Measurements from ENCODE around the gene OR8J1. TPM values are rescaled to one million over a fixed set of nuclear protein-coding genes. Genes with fewer than 3 reads are reported as not detected.

Gene OR8J1, protein sequence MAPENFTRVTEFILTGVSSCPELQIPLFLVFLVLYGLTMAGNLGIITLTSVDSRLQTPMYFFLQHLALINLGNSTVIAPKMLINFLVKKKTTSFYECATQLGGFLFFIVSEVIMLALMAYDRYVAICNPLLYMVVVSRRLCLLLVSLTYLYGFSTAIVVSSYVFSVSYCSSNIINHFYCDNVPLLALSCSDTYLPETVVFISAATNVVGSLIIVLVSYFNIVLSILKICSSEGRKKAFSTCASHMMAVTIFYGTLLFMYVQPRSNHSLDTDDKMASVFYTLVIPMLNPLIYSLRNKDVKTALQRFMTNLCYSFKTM
- total RNA-seq (not detected), polyA plus RNA-seq (not detected)

DNA sequence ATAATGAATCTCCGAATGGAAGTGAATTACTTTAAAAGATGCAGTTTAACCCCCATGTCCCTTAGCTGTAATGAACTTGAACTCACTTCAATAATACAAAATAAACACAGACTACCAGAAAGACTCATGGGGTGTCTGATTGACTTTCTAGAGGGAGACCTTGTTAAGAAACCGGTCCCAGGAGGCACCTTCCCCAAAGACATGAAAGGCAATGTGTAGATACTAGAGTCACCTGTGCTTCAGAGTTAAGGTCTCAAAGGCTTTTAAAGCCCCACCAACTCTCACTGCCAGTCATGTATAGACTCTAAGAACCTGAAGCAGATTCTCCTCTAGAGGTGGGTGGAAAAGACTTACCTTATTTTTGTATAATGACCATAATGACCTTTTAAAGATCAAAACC lies at the start of gene OR8J1:
Gene OR8J1, plus strand, starts transcription at position 301 of the 400 bp plus-strand sequence. CDS start 5,956 bp downstream, outside the sequence.
- Histone ChIP-seq H3K27ac (no peak within 1 kb of the TSS), H3K27me3 (no peaks in the 10 kb centered on the region), H3K9me3 (no peaks in the 10 kb centered on the region), H3K4me1 (no peaks in the 10 kb centered on the region), H3K36me3 (no peaks in the 10 kb centered on the region), H3K4me3 (no peak within 1 kb of the TSS)
- WGBS, 2 donors, result 45 to 96% methylated on average over 2 of the region's 2 CpGs
- TF ChIP-seq EP300 (IDR thresholded peaks at IDR 0.05) (no peak), POLR2AphosphoS5 (IDR thresholded peaks at IDR 0.05) (no peak), POLR2A (IDR thresholded peaks at IDR 0.05) (no peak)
- TF ChIP-seq, protein P1, sequence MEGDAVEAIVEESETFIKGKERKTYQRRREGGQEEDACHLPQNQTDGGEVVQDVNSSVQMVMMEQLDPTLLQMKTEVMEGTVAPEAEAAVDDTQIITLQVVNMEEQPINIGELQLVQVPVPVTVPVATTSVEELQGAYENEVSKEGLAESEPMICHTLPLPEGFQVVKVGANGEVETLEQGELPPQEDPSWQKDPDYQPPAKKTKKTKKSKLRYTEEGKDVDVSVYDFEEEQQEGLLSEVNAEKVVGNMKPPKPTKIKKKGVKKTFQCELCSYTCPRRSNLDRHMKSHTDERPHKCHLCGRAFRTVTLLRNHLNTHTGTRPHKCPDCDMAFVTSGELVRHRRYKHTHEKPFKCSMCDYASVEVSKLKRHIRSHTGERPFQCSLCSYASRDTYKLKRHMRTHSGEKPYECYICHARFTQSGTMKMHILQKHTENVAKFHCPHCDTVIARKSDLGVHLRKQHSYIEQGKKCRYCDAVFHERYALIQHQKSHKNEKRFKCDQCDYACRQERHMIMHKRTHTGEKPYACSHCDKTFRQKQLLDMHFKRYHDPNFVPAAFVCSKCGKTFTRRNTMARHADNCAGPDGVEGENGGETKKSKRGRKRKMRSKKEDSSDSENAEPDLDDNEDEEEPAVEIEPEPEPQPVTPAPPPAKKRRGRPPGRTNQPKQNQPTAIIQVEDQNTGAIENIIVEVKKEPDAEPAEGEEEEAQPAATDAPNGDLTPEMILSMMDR (IDR thresholded peaks at IDR 0.05), result no peak
- intact Hi-C loops (cut with DNase I), result no loop called here
- no peak for DNase-seq

DNA sequence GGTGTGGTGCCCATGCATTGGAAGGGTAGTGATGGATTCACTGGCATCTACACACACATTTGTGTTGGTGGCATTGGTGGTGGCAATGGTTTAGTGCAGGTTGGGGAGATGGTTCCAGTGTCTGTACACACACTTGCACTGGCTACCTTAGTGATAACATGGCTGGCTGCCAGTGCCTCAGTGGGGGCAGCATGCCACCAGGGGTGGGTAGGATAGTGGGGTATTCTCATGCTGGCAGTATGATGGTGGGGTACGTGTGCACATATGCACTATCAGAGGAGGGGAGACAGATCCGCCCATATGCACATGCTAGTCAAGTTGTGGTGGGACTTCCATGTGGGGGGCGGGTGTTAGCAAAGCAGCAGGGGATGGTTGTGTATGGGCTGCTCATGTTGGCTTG lies 46.3 kb upstream of the OR8J1 start:
- Histone ChIP-seq H3K36me3 (no peaks in the 10 kb centered on the region), H3K9me3 (peaks cover 0 to 3% (median 0%) of the 10 kb centered on the region in 4 donors), H3K27ac (no peak overlapping the region), H3K4me1 (no peaks in the 10 kb centered on the region), H3K4me3 (no peak overlapping the region), H3K27me3 (no peaks in the 10 kb centered on the region)
- intact Hi-C loops (cut with DNase I), result no loop called here
- TF ChIP-seq POLR2A (IDR thresholded peaks at IDR 0.05) (no peak), POLR2AphosphoS5 (IDR thresholded peaks at IDR 0.05) (no peak)
- WGBS, 2 donors, result 88 to 90% methylated on average over 3 of the region's 3 CpGs
- no peak for DNase-seq

DNA sequence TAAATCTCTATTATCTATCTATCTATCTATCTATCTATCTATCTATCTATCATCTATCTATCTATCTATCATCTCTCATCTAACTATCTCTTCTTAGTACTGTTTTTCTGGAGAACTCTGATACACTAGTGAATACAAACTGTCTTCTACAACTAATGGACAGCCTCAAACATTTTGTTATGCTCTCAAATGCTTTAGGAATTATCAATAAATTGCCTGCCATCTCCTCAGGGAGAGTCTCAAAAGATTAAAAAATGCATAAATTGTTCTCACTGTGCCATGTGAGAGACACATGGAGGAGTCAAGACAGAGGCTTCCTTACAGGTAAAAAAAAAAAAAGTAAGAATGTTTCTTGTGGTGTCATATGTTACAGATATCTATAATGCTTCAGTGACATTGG lies 39.2 kb upstream of the OR8J1 start, which contains the start of gene OR8K3:
Gene OR8K3, plus strand, starts transcription at position 301 of the 400 bp plus-strand sequence. CDS start 3,163 bp downstream, outside the sequence.
- intact Hi-C loops (cut with DNase I), result no loop called here
- H3K27ac ChIP-seq, result no peak within 1 kb of the TSS
- H3K9me3 ChIP-seq, result no peaks in the 10 kb centered on the region
- no peaks in the 10 kb centered on the region for H3K36me3 ChIP-seq
- no peaks in the 10 kb centered on the region for H3K4me1 ChIP-seq
- no peaks in the 10 kb centered on the region for H3K27me3 ChIP-seq
- no peak within 1 kb of the TSS for H3K4me3 ChIP-seq
- TF ChIP-seq, protein P1 (IDR thresholded peaks at IDR 0.05), result no peak
- no peak for TF ChIP-seq EP300 (IDR thresholded peaks at IDR 0.05)
- no peak for TF ChIP-seq POLR2AphosphoS5 (IDR thresholded peaks at IDR 0.05)
- no peak for TF ChIP-seq POLR2A (IDR thresholded peaks at IDR 0.05)
- no peak for DNase-seq

DNA sequence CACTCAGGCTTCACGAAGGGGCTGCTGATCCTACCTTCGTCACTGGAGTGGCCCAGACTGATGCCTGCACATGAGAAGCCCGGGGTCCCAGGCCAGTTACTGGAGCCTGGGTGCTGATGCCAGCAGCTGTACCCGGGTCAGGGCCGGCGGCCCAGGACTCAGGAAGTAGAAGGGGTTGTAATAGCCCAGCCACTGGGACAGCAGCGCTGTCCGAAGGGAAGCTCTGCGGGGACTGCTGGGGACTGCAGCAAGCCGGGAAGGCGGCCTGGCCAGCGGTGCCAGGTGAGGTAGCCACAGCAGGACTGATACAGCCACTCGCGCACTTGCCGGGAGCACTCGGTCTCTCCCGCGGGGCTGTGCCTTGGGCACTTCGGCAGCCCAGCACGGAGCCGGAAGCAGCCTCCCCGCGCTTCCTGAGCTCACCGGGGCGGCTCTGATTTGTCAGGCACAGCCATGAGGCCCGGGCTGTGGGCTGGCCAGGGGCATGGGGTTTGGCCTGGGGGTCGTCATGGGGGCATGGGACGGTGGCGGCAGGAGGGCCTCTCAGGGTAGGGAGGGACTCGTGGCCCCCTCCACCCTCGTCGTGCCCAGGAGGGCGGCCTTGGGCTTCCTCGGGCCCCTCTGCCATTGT lies 22.1 kb upstream of the OR8J1 start:
- no peak for DNase-seq
- no peak overlapping the region for H3K4me3 ChIP-seq
- intact Hi-C loops (cut with DNase I), result no loop called here
- H3K36me3 ChIP-seq, result no peaks in the 10 kb centered on the region
- H3K27me3 ChIP-seq, result no peaks in the 10 kb centered on the region
- WGBS, 2 donors, result 93 to 95% methylated on average over 34 of the region's 34 CpGs
- TF ChIP-seq POLR2AphosphoS5 (IDR thresholded peaks at IDR 0.05) (no peak), POLR2A (IDR thresholded peaks at IDR 0.05) (no peak), EP300 (IDR thresholded peaks at IDR 0.05) (no peak)
- TF ChIP-seq, protein P1 (IDR thresholded peaks at IDR 0.05), result no peak
- H3K9me3 ChIP-seq, result no peaks in the 10 kb centered on the region
- no peaks in the 10 kb centered on the region for H3K4me1 ChIP-seq
- H3K27ac ChIP-seq, result no peak overlapping the region

DNA sequence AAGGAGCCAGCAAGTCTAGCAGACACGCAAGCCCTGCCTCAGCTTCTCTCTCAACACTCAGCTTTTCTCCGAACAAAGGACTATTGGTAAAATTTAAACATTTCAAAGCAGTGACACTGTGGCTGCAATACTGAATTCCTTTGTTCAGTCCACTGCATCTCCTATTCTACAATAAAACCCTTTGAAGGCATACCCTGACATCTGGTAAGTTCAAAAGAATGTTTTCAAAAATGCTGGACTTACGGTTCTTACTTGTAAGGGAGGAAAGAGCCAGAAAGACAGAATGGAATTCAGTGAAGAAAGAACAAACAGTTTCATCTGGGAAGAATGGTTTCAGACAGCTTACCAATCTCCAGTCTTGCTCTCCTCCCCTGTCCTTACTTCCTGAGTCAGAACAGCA lies 20.9 kb upstream of the OR8J1 start:
- intact Hi-C loops (cut with DNase I), result no loop called here
- Histone ChIP-seq H3K27me3 (no peaks in the 10 kb centered on the region), H3K9me3 (no peaks in the 10 kb centered on the region), H3K4me3 (no peak overlapping the region), H3K4me1 (no peaks in the 10 kb centered on the region), H3K36me3 (no peaks in the 10 kb centered on the region), H3K27ac (no peak overlapping the region)
- TF ChIP-seq, protein P1 (IDR thresholded peaks at IDR 0.05), result no peak
- TF ChIP-seq EP300 (IDR thresholded peaks at IDR 0.05) (no peak), POLR2AphosphoS5 (IDR thresholded peaks at IDR 0.05) (no peak), POLR2A (IDR thresholded peaks at IDR 0.05) (no peak)
- no peak for DNase-seq
- 71 to 92% methylated on average over 3 of the region's 3 CpGs for WGBS, 2 donors

Data from sigmoid colon (tissue), 7 donors.